HTR-8/SVneo (cell line): Measurements from ENCODE around the gene RHOB.
A peak's percentile ranks its signal among the peaks of the same experiment; 100 is the strongest.
"Not testable (repeated sequence)": the region's sequence is repeated elsewhere in the genome, so short reads cannot be mapped to it uniquely, and the experiment has no call there.

Experiments
- DNase-seq: peaks from one replicate; pipeline ENCODE4 v3.0.0; 2011; ENCODE audit warnings: low spot score, mixed read lengths; ENCODE audit not compliant: insufficient read length
- FAIRE-seq: peaks from 2 replicates; lab custom pipeline; 2011; peaks lifted over from hg19 to GRCh38; lab: Jason Lieb, UNC

Gene RHOB

GRCh38 chr2:20446917-20447436 lies at the start of gene RHOB:
TSS of gene RHOB (plus strand) at chr2:20447074. CDS start at chr2:20447466, 392 bp downstream.
- FAIRE-seq (no peak), DNase-seq (peak; percentile 100)

- DNase-seq (no peak), FAIRE-seq (no peak)
Observed at GRCh38 chr2:20397811-20398447, 48.9 kb upstream of the RHOB start.

GRCh38 chr2:20398956-20399567 lies 47.8 kb upstream of the RHOB start:
- DNase-seq (no peak), FAIRE-seq (no peak)

- no peak for DNase-seq
- FAIRE-seq: no peak
Observed at GRCh38 chr2:20400306-20400705, 46.6 kb upstream of the RHOB start.

GRCh38 chr2:20400787-20401488 lies 45.9 kb upstream of the RHOB start:
- FAIRE-seq (no peak), DNase-seq (no peak)

- no peak for FAIRE-seq
- DNase-seq: no peak
Observed at GRCh38 chr2:20401489-20401835, 45.4 kb upstream of the RHOB start.

- DNase-seq (no peak), FAIRE-seq (no peak)
Observed at GRCh38 chr2:20403774-20404312, 43.0 kb upstream of the RHOB start.

- FAIRE-seq: peak; percentile 13
- no peak for DNase-seq
Observed at GRCh38 chr2:20404950-20405349, 41.9 kb upstream of the RHOB start.

GRCh38 chr2:20409039-20409438 lies 37.8 kb upstream of the RHOB start:
- no peak for FAIRE-seq
- DNase-seq: no peak

GRCh38 chr2:20410556-20411277 lies 36.2 kb upstream of the RHOB start:
- FAIRE-seq: peak; percentile 80
- DNase-seq: no peak

GRCh38 chr2:20411361-20411894 lies 35.4 kb upstream of the RHOB start:
- DNase-seq: peak; percentile 88
- FAIRE-seq: peak; percentile 96

GRCh38 chr2:20414806-20415205 lies 32.1 kb upstream of the RHOB start:
- FAIRE-seq (no peak), DNase-seq (no peak)

- DNase-seq: no peak
- FAIRE-seq: no peak
Observed at GRCh38 chr2:20415511-20415918, 31.4 kb upstream of the RHOB start.

- no peak for DNase-seq
- FAIRE-seq: no peak
Observed at GRCh38 chr2:20416723-20417122, 30.2 kb upstream of the RHOB start.

- not testable (repeated sequence) for FAIRE-seq, DNase-seq
Observed at GRCh38 chr2:20417230-20417821, 29.5 kb upstream of the RHOB start.

- DNase-seq (no peak), FAIRE-seq (no peak)
Observed at GRCh38 chr2:20418519-20418918, 28.4 kb upstream of the RHOB start.

- no peak for DNase-seq
- peak; percentile 28 for FAIRE-seq
Observed at GRCh38 chr2:20419007-20419576, 27.8 kb upstream of the RHOB start.

- DNase-seq (no peak), FAIRE-seq (no peak)
Observed at GRCh38 chr2:20419752-20420151, 27.1 kb upstream of the RHOB start.

GRCh38 chr2:20421336-20421987 lies 25.4 kb upstream of the RHOB start:
- DNase-seq: no peak
- FAIRE-seq: no peak
